GM18867 (cell line): ENCODE measurements around the gene TECRL.

Experiments used
- ATAC-seq: cut with Tn5 transposase; IDR thresholded peaks from one replicate; pipeline ENCODE4 v1.9.1; 2021; ENCODE audit warnings: mild to moderate bottlenecking, moderate library complexity; ENCODE audit not compliant: unreplicated experiment

TECRL gene, protein sequence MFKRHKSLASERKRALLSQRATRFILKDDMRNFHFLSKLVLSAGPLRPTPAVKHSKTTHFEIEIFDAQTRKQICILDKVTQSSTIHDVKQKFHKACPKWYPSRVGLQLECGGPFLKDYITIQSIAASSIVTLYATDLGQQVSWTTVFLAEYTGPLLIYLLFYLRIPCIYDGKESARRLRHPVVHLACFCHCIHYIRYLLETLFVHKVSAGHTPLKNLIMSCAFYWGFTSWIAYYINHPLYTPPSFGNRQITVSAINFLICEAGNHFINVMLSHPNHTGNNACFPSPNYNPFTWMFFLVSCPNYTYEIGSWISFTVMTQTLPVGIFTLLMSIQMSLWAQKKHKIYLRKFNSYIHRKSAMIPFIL

DNA sequence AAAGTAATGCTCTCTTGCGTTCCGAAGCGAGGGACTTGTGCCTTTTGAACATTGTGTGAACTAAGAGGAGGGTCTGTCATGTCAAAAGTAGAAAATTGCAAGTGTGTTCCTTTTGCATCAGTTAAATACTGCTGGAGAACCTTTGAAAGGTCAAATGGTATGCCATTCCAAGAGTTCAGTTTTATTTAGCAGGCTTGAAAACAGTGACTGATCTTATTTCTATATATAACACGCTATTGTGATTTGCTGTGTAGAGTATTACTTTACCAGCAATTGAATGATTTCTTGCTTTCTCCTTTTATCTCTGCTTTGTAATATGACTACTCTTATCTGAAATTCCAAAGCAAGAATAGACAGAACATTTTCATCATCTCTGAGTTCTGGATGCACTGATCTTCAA lies at the start of gene TECRL:
TSS of gene TECRL (minus strand) at position 151 of the 400 bp plus-strand sequence. CDS start at position 52, 99 bp downstream.
- ATAC-seq, result no peak

DNA sequence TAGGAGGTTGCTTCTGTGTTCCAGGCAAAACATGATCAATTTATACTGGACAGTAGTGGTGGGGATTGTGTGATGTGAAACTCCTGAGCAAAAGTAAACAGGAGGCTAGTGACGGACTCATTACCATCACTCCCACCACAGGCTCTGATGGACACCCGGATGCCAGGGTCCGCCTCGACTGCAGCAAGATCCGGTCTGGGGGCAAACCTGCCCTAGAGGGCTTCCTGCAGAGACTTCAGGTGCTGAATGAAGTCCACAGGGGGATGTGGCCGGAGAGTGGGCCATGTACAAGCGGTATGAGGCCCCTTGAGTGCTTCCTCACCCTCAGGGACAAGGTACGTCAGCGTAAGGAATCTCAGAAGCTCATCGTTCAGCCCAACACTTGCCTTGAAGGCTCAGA lies 23.4 kb upstream of the TECRL start:
- ATAC-seq, result no peak

DNA sequence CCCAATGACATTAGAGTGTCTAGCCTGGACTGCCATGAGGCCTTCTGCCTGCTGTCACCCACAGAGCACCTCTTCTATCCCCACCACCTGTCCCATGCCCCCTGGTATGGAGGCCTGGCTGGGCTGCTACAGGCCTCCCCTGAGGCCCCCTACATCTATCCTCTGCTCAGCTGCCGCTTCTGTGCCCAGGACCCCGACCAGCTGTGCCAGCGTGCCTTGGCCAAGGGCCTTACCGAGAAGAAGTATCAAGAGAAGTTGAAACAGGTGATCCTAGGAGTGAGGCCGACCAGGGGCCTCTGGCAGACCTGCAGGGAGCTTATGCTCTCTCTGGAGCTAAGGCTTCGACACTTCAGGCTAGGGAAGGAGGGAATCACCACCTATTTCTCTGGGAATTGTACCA lies 21.7 kb upstream of the TECRL start:
- no peak for ATAC-seq

DNA sequence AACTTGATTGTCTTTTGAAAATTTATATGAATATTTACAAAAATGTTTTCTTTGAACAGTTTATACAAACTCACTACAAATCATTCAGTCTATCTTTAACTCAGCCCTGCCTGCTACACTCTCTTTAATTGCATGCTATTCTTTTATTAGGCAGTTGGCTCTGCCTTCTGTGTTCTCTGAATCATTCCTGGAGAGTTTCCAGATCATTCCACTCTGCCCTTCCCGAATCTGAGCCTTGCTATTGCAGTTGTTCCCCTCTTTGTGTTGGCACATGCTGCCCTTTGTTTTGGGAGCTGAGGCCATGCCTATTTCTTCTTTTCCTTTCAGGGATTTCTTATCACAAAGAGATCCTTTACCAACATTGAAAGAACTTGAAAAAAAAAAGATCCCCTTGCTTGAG lies 8.7 kb upstream of the TECRL start:
- no peak for ATAC-seq

DNA sequence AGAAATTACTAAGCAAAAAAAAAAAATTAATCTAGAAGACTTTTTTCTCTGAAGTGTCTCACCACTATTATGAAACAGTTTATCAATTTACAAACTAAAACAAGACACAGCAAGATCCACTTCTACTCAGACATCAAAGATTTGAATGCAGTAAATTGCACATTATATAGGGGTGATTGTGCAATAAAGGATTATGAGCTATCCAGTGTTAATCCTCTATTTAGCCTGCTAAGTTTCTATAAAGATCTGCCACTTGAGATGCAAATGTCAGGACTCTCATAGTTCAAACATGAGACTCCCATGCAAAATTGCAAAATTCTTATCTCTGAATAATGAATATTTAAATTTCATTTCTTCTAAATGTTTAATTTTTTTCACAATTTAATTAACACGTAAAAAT lies 2.2 kb downstream of the TECRL start:
- ATAC-seq, result no peak

DNA sequence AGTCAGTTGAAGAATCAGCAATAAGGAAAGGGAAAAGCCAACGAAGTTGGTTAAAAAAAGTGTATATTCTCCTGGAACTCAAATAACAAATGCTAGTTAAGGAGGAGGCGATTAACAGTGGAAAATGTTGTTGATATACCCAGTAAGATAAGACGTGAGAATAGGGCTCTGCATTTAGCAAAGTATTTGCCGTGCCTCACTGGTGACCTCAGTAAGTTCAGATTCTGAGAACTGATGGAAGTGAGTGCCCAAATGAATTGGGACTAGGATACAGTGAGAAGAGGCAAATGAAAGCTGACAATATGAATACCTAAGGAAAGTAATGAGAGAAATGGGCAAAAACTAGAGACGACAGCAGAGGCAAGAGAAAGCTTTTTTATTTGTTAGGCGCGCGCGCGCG lies 3.5 kb downstream of the TECRL start:
- no peak for ATAC-seq

DNA sequence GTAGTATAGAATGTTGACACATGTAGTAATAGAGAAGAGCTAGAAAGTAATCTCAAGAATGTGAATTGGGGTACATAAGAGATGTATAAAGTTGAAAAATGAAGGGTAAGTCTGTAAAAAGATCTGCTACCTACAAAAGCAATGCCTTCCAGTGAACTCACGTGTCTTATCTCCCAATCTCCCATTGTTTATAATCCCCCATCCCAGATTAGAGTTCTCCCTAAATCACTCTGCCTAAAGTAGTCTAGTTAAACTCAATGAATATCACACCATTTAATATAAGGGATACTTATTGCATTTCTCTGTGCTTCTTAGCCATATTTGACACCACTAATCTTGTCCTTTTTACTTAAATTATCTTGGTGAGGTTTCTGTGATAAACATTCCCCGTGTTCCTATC lies 6.6 kb downstream of the TECRL start:
- ATAC-seq, result no peak

DNA sequence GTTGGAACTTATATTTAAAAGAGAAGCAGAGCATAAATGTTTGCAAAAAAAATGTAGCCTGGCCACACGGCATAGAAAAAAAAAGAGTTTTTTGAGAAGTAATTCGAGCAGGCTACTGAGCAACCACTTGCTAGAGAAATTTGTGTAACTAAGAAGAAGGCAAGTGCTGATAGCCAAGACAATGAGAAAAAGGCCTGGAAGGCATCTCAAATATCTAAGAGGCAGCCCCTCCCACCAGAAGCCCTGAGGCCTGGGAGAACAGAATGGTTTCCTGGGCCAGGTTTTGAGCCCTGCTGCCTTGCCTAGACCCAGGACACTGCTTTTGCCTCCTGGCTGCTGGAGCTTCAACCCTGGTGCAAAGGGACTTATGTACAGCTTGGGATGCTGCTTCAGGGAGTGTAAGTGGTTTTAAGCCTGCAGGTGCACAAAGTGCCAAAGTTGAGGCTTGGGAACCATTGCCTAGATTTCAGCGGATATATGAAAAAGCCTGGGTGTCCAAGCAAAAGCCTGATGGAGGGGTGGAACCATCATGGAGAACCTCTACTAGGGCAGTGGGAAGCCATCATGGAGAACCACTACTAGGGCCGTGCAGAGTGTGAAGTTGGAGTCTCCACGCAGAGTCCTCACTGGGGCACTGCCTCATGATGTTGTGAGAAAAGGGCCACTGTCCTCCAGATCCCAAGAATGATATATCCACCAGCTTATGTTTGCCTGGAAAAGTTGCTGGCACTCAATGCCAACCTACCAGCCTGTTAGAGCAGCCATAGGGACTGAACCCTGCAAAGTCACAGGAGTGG lies 9.7 kb downstream of the TECRL start:
- no peak for ATAC-seq

DNA sequence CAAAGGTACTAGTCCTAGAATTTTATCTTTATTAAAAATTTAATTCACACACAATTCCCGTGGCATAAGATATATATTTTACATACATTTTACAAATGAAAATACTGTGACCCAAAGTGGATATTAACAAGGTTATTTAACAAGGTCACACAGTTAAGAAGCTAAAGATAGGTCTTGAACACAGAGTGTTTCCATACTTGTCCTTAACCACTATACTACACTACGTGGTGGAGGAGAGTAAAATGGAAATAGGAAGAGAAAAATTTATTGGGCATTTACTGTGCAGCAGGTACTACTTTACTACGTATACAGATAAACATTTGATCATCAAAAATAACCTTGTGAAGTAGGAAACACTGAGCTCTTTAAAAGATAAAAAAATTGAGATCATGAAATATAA lies 14.8 kb downstream of the TECRL start:
- ATAC-seq, result no peak

DNA sequence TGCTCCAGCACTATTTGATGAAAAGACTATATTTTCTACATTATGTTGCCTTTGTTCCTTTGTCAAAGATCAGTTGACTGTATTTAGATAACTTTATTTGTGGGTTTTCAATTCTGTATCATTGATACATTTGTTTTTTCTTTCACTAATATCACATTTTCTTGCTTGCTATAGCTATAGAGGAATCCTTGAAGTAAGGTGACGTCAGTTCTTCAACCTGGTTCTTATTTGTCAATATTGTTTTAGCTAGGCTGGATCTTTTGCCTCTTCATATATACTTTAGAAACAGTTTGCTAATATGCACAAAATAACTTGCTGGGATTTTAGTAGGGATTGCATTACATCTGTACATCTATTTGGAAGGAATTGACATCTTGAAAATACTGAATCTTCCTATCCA lies 21.0 kb downstream of the TECRL start:
- ATAC-seq, result no peak

DNA sequence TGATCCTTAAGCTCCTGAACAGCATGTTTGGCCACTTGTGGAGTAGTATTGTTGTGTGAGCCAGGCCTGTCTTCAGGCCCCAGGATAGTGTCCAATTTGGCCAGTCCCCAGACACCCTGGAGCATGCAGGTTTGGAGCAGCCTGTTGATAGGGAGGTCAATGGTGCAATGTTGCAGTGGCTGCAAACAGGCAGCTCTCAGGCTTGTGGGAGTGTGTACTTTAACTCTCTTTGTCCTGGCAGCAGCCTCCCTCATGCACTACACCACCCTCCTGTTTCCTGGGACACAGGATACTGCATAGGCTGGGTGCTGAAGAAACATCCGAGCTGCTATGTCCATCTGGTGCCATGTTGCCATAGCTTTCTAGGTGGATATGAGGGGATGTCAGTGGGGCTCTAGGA lies 24.0 kb downstream of the TECRL start:
- ATAC-seq, result no peak

DNA sequence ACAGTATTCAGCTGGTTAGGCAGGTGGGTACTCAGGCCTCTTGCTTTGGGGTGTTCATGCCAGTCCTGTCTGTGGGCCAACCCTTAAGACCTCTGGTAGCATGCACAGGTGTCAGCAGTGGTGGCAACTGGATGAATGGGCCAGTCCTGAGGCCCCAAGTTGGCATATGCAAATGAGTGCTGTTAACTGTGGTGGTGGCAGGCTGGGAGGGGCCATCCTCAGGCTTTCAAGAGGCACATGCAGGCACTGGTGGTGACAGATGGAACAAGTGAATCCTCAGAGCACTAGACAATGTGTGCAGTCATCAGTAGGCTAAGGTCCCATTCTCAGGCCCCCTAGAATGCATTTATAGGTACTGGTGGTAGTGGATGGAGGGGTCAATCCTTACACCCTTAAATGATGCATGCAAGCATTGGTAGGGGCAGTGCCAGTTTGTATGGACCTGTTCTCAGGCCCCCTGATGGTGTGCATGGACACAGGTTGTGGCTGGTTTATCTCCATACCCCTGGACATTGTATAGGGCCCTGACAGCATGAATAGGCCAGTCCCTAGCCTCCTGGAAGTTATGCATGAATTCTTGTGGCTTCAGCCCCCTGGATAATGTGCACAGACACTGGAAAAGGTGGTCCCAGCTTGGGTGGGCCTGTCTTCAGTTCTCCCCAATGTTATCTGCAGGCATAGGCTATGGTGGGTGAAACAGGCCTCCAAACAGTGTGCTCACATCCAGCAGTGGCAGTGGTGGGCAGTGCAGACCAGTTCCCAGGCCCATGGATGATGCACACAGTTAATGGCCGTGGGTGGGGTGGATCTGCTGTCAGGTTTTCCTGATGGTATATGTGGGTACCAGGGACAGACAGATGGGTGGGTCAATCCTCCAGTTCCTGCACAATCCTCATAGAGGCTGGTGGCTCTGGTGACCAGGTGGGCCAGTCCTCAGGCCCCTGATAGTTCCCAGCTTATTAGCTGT lies 24.7 kb downstream of the TECRL start:
- no peak for ATAC-seq

DNA sequence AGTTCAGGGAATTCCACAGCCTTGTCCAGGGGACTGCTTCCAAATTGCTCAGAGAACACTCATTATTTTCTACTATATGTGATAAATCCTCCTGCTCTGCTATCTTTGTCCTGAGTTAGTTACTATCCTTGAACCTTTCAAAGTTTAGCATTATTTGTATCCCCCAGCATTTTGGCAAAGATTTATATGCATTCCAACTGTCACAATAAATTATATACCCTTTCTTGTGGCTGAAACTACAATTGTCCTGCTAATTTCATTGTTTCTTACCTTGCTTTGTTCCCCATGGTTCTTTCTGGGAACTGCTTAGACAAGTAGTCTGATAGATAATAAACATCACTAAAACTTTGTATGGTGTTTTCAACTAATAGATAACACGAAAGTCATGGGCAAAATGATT lies 40.5 kb downstream of the TECRL start:
- no peak for ATAC-seq

DNA sequence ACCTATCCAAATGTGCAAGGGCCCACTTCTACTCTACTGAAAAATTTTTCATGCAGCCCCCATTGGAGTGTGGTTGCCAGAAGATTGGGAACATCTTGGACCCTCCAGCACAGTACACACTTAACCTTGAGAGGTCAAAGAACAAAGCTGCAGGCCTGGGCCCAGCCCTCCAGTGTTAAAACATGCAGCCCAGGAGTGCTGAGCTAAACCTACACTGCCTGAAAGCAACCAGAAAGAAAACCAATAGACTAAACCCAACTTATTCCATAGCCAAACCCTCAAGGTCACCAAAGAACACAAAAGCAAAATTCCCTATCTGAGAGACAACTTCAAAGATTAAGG lies 47.9 kb downstream of the TECRL start:
- ATAC-seq, result no peak

DNA sequence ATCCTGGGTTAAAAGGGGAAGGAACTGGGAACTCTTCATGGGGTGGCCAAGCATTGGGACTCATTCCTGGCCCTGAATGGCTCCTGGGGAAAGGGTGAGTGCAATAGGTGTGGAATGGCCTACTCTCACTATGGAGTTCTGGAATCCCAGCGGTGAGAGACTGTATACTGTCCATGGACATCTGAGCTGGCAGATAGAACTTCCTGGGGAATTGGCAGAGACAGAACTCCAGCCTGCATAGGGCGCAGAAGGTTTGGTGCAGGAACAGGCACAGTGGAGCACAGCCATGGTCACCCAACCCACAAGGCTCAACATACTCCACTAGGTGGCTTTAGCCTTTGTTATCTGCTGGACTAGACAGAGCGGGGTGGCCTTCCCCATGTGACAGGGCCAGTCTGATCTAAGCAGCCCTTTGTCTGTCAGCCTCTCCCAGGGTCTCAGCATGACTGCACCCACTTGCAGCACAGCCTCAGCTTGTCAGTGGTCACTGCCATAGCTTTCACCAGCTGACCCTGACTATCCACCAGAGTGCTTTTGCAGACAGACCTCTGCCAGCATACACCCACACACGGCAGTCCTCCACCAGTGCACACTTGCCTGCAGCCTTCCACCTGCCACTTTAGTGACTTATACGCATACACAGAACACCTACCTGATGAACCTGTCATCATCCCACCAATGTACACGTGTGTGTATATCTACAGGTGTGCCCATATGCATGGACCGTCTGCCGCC lies 48.4 kb downstream of the TECRL start:
- no peak for ATAC-seq

DNA sequence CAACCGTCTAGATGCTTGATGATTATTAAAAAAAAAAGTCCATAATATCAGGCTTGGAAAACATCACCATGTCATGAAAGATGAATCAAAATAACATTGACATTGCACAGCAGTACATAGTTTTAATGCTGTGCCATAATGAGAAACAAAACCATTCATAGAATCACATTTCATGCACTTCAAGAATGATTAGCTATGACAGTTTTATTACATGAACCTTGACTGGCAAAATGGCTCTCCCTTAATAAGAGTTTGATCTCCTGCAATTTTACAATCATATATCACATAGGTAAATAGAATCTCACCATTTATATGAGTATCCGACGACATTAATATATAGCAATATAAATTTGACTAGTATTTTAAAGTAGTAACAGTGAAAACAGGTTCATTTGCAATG lies 49.8 kb downstream of the TECRL start:
- no peak for ATAC-seq

DNA sequence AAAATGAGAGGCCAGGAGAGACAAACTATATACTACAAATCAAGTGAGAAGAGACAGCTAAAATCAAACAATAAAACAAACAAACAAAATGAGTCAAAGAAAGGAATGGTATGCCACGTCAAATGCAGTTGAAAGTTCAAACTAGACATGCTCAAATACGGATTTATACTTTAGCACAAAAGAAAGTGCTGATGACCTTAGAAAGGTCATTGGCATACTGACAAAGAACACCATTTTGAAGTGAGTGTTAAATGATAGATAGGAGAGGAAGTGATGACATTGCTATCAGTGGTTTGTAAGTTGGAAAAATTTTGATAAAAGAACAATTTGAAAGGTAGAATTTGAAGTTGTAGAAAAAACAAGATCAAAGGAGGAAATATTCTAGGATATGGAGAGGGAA lies 55.3 kb downstream of the TECRL start:
- ATAC-seq, result no peak

DNA sequence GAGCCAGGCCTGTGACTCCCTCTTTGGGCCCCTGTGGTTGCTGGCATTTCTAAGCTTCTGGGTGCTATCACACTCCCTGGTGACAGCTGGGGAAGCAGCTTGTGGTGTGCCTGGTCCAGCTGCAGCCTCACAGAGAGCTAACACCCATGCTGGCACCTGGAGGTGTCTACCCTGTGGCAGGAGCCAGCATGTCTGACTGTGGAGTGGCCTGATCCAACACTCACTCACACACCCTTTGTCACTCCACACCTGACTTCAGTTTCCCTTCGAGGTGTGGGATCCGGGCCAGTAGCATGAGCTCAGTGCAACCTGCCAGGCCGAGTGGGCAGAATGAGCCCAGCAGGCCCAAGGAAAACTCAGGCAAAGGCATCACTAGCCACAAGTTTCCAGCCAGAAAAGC lies 67.5 kb downstream of the TECRL start:
- no peak for ATAC-seq

DNA sequence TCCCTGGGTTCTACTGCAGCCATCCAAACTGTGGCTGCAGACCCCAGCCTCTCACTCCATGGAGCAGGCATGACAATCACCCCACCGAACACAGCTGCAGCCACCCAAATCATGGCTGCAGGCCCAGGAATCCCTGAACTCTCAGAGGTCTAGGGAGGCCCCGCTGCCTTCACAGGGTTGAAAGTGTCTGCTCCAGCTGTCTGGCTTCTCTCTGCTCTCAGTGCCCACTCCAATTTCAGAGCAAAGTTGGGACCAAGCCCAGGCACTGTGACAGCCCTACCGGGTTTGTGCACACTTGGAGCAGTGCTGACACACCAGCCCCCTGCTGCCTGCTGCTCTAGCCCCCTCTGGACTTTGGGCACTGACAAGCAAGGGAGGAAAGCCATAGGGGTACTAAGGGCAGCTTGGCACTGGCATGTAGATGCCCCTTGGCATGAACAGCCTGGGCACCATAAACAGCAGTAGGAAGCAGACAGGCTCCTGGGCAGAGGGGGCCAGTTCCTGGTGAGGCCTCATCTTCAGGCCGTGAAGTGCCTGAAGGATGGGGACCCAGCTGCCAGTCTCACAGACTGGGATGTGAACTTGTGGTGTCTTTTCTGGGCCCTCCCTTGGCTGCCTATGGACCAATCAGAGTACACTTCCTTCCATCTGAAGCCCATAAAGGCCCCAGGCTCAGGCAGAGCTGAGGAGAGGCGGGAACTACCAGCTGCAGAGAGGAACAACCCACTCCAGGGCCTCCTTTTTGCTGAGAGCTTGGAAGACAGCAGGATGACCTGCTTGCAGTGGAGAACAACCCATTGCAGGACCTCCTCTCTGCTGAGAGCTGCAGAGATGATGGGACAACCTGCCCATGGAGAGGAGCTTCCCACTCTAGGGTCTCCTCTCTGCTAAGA lies 68.8 kb downstream of the TECRL start:
- ATAC-seq, result no peak

DNA sequence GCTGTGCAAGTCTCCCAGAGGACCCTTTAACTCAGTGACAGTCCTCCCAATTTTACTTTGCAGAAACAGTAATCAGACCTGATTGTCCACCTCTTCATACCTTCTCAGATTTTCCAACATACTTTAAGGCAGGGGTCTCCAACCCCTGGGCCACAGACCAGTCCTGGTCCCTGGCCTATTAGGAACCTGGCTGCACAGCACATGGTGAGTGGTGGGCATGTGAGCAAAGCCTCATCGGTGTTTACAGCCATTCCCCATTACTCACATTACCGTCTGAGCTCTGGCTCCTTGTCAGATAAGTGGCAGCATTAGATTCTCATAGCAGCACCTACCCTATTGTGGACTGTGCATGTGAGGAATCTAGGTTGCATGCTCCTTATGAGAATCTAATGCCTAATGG lies 74.3 kb downstream of the TECRL start:
- ATAC-seq, result no peak
